ENCODE data around the gene CPED1. TPM values are rescaled to one million over a fixed set of nuclear protein-coding genes. Genes with fewer than 3 reads are reported as not detected.

Gene CPED1
- total RNA-seq, 1 donor from 2014 or later, result 3.9 TPM

- no peak overlapping the region for H3K27ac Mint-ChIP-seq (ENCODE audit: unreplicated experiment)
- TF ChIP-seq CTCF (IDR thresholded peaks at IDR 0.05), result no peak
- H3K36me3 Mint-ChIP-seq (ENCODE audit: unreplicated experiment), result no peaks in the 10 kb centered on the region
- H3K27me3 Mint-ChIP-seq (ENCODE audit: unreplicated experiment), result no peaks in the 10 kb centered on the region
- peaks cover 4% of the 10 kb centered on the region for H3K4me1 Mint-ChIP-seq (ENCODE audit: unreplicated experiment)
- no peak for DNase-seq (ENCODE audit: extremely low spot score, unreplicated experiment)
- peaks cover 5% of the 10 kb centered on the region for H3K9me3 Mint-ChIP-seq (ENCODE audit: unreplicated experiment)
- no peak overlapping the region for H3K4me3 Mint-ChIP-seq (ENCODE audit: unreplicated experiment)
Observed at GRCh38 chr7:121046893-121047468, 58.5 kb downstream of the CPED1 start.

GRCh38 chr7:121048195-121048594 lies 59.7 kb downstream of the CPED1 start:
- H3K27me3 Mint-ChIP-seq (ENCODE audit: unreplicated experiment), result no peaks in the 10 kb centered on the region
- H3K4me1 Mint-ChIP-seq (ENCODE audit: unreplicated experiment), result peaks cover 4% of the 10 kb centered on the region
- no peak for TF ChIP-seq CTCF (IDR thresholded peaks at IDR 0.05)
- no peaks in the 10 kb centered on the region for H3K36me3 Mint-ChIP-seq (ENCODE audit: unreplicated experiment)
- H3K4me3 Mint-ChIP-seq (ENCODE audit: unreplicated experiment), result no peak overlapping the region
- H3K27ac Mint-ChIP-seq (ENCODE audit: unreplicated experiment), result no peak overlapping the region
- no peak for DNase-seq (ENCODE audit: extremely low spot score, unreplicated experiment)
- H3K9me3 Mint-ChIP-seq (ENCODE audit: unreplicated experiment), result peaks cover 5% of the 10 kb centered on the region

- no peaks in the 10 kb centered on the region for H3K36me3 Mint-ChIP-seq (ENCODE audit: unreplicated experiment)
Observed at GRCh38 chr7:121049028-121049791, 60.7 kb downstream of the CPED1 start.

GRCh38 chr7:121049897-121050296 lies 61.4 kb downstream of the CPED1 start:
- H3K27me3 Mint-ChIP-seq (ENCODE audit: unreplicated experiment), result no peaks in the 10 kb centered on the region
- no peak for DNase-seq (ENCODE audit: extremely low spot score, unreplicated experiment)
- no peaks in the 10 kb centered on the region for H3K36me3 Mint-ChIP-seq (ENCODE audit: unreplicated experiment)
- no peak overlapping the region for H3K4me3 Mint-ChIP-seq (ENCODE audit: unreplicated experiment)
- no peak overlapping the region for H3K27ac Mint-ChIP-seq (ENCODE audit: unreplicated experiment)
- no peaks in the 10 kb centered on the region for H3K4me1 Mint-ChIP-seq (ENCODE audit: unreplicated experiment)
- H3K9me3 Mint-ChIP-seq (ENCODE audit: unreplicated experiment), result peaks cover 5% of the 10 kb centered on the region
- TF ChIP-seq CTCF (IDR thresholded peaks at IDR 0.05), result no peak

More at GRCh38 chr7:121049028-121049791, 60.7 kb downstream of the CPED1 start:
- no peaks in the 10 kb centered on the region for H3K27me3 Mint-ChIP-seq (ENCODE audit: unreplicated experiment)
- DNase-seq (ENCODE audit: extremely low spot score, unreplicated experiment), result no peak
- H3K27ac Mint-ChIP-seq (ENCODE audit: unreplicated experiment), result no peak overlapping the region
- peaks cover under 1% of the 10 kb centered on the region for H3K4me1 Mint-ChIP-seq (ENCODE audit: unreplicated experiment)
- no peak overlapping the region for H3K4me3 Mint-ChIP-seq (ENCODE audit: unreplicated experiment)
- peaks cover 5% of the 10 kb centered on the region for H3K9me3 Mint-ChIP-seq (ENCODE audit: unreplicated experiment)
- TF ChIP-seq CTCF (IDR thresholded peaks at IDR 0.05), result no peak

- Mint-ChIP-seq H3K27ac (ENCODE audit: unreplicated experiment) (no peak overlapping the region), H3K27me3 (ENCODE audit: unreplicated experiment) (no peaks in the 10 kb centered on the region), H3K4me1 (ENCODE audit: unreplicated experiment) (no peaks in the 10 kb centered on the region), H3K36me3 (ENCODE audit: unreplicated experiment) (no peaks in the 10 kb centered on the region), H3K4me3 (ENCODE audit: unreplicated experiment) (no peak overlapping the region), H3K9me3 (ENCODE audit: unreplicated experiment) (no peaks in the 10 kb centered on the region)
- no peak for TF ChIP-seq CTCF (IDR thresholded peaks at IDR 0.05)
- DNase-seq (ENCODE audit: extremely low spot score, unreplicated experiment), result no peak
Observed at GRCh38 chr7:121053219-121053618, 64.7 kb downstream of the CPED1 start.

Data from osteocyte (in vitro differentiated cells).